B cell (primary cell): Measurements from ENCODE around the gene DENND4C. TPM values are rescaled to one million over a fixed set of nuclear protein-coding genes. Genes with fewer than 3 reads are reported as not detected.

Experiments
- ATAC-seq: fragments of 200-7000 bp; cut with Tn5 transposase; one replicate; pipeline ENCODE4 v1.10.0; 2021; ENCODE audit warnings: low read depth, mild to moderate bottlenecking, moderate number of reproducible peaks, moderate library complexity
- CTCF ChIA-PET: fragments of 350-600 bp; sonication (Branson Sonifier 250); formaldehyde crosslinking; loops from one replicate; lab custom pipeline; 2021; ENCODE audit warnings: antibody characterized with exemption, inconsistent platforms; lab: Charles Lee
- POLR2A ChIA-PET: fragments of 350-600 bp; sonication (Branson Sonifier 250); formaldehyde crosslinking; loops from one replicate; lab custom pipeline; 2021; ENCODE audit warnings: antibody characterized with exemption; lab: Charles Lee
- DNase-seq: peaks from one replicate; pipeline ENCODE4 v3.0.0; 2013
- H2AFZ ChIP-seq: 2 replicates; pipeline ENCODE4 v1.6.1; 2012; ENCODE audit warnings: mild to moderate bottlenecking, low read depth, low read length; ENCODE audit not compliant: insufficient read depth, poor library complexity, severe bottlenecking
- H3K27ac ChIP-seq, 2 donors: 1 replicate in 1 of 2; 2 replicates in 1 of 2; pipeline ENCODE4 v1.5.1; 2012 to 2013; ENCODE audit warnings: low read length in 2 of 2, mild to moderate bottlenecking in 2 of 2, moderate library complexity in 1 of 2
- H3K27me3 ChIP-seq, 4 experiments: fragments of 200-600 bp in 1 of 4; sonication (generic) in 1 of 4; replicated peaks in 1 of 4; 1 replicate in 2 of 4; 2 replicates in 2 of 4; pipeline versions ENCODE4 v1.6.1 to v1.7.0; 2013 to 2016; ENCODE audit warnings: low read length in 3 of 4, mild to moderate bottlenecking in 2 of 4, mixed read lengths in 1 of 4, moderate library complexity in 1 of 4; ENCODE audit not compliant: insufficient read depth in 4 of 4, control insufficient read depth in 3 of 4; ENCODE audit errors: control extremely low read depth in 1 of 4
- H3K36me3 ChIP-seq, 2 experiments: replicated peaks in 1 of 2; 1 replicate in 1 of 2; 2 replicates in 1 of 2; pipeline versions ENCODE4 v1.6.1 to v1.7.1; 2013; ENCODE audit warnings: low read length in 1 of 2; ENCODE audit not compliant: insufficient read depth in 2 of 2, control insufficient read depth in 1 of 2; ENCODE audit errors: control extremely low read depth in 1 of 2, extremely low read depth in 1 of 2
- H3K4me1 ChIP-seq, 2 donors: fragments of 200-600 bp in 1 of 2; sonication (generic) in 1 of 2; 1 replicate in 1 of 2; 2 replicates in 1 of 2; pipeline versions ENCODE4 v1.5.1 to v1.6.1; 2013 to 2017; ENCODE audit warnings: low read length in 2 of 2; ENCODE audit not compliant: control insufficient read depth in 2 of 2, insufficient read depth in 2 of 2
- H3K4me2 ChIP-seq: replicated peaks from 2 replicates; pipeline ENCODE3; 2012; ENCODE audit warnings: mild to moderate bottlenecking, low read depth, low read length; ENCODE audit not compliant: poor library complexity, severe bottlenecking
- H3K4me3 ChIP-seq, 5 experiments: fragments of 200-600 bp in 1 of 5; sonication (generic) in 1 of 5; 1 replicate in 3 of 5; 2 replicates in 2 of 5; pipeline versions ENCODE4 v1.5.1 to v1.7.0; 2011 to 2016; ENCODE audit warnings: low read length in 4 of 5, mild to moderate bottlenecking in 4 of 5, low read depth in 2 of 5, control low read depth in 1 of 5, moderate library complexity in 1 of 5; ENCODE audit not compliant: insufficient read depth in 1 of 5; ENCODE audit errors: control extremely low read depth in 1 of 5, extremely low read depth in 1 of 5
- H3K79me2 ChIP-seq: fragments of 200-600 bp; sonication (generic); one replicate; pipeline ENCODE4 v1.6.0; 2016; ENCODE audit warnings: low read length; ENCODE audit not compliant: control insufficient read depth, insufficient read depth
- H3K9ac ChIP-seq: fragments of 200-600 bp; sonication (generic); 2 replicates; pipeline ENCODE4 v1.6.1; 2017; ENCODE audit warnings: mild to moderate bottlenecking, low read length, moderate library complexity
- H3K9me3 ChIP-seq, 3 donors: one replicate each; pipeline versions ENCODE4 v1.6.1 to v1.7.1; 2013; ENCODE audit warnings: low read length in 2 of 3; ENCODE audit not compliant: control insufficient read depth in 2 of 3, insufficient read depth in 1 of 3; ENCODE audit errors: control extremely low read depth in 1 of 3
- H4K20me1 ChIP-seq: 2 replicates; pipeline ENCODE4 v1.6.0; 2012; ENCODE audit warnings: mild to moderate bottlenecking, low read length; ENCODE audit not compliant: insufficient read depth, control insufficient read depth, poor library complexity, severe bottlenecking
- H3K27ac Mint-ChIP-seq: one replicate; pipeline ENCODE4 v1.8.0; 2021; ENCODE audit warnings: mixed read lengths
- H3K27me3 Mint-ChIP-seq: one replicate; pipeline ENCODE4 v1.8.0; 2021; ENCODE audit warnings: mixed read lengths
- H3K4me1 Mint-ChIP-seq: one replicate; pipeline ENCODE4 v1.8.0; 2021; ENCODE audit warnings: mixed read lengths
- H3K4me3 Mint-ChIP-seq: one replicate; pipeline ENCODE4 v1.8.0; 2021; ENCODE audit warnings: mixed read lengths
- H3K9me3 Mint-ChIP-seq: one replicate; pipeline ENCODE4 v1.8.0; 2022; ENCODE audit warnings: mixed read lengths; ENCODE audit not compliant: insufficient read depth
- CTCF ChIP-seq: fragments of 200-600 bp; IDR thresholded peaks from one replicate; pipeline ENCODE4 v1.8.0; 2022; ENCODE audit warnings: antibody characterized with exemption, mild to moderate bottlenecking
- EZH2 ChIP-seq: IDR thresholded peaks from 2 replicates; pipeline ENCODE4 v1.6.1; 2012; ENCODE audit warnings: borderline replicate concordance, low read depth, mild to moderate bottlenecking, moderate library complexity, low read length; ENCODE audit not compliant: insufficient read depth, poor library complexity, severe bottlenecking
- WGBS: methylation state at CpG from one replicate; pipeline ENCODE4 v1.1.5; 2013; ENCODE audit warnings: missing lambda C conversion rate; ENCODE audit not compliant: insufficient coverage; 5-methylcytosine and 5-hydroxymethylcytosine counted together
- intact Hi-C: fragments of 100-400 bp; cut with micrococcal nuclease; formaldehyde crosslinking; loops from one replicate; pipeline ENCODE4 v1.10.0; 2022
- polyA plus RNA-seq: library from polyadenylated mRNA; depleted of rRNA; stranded (reverse); fragments of >200 nt; gene quantifications from 2 replicates; pipeline ENCODE4 v1.2.3, GENCODE V29; 2012
- total RNA-seq, 2 donors: library from RNA; stranded (reverse); fragments of 120-200 nt in 1 of 2; gene quantifications; 1 replicate in 1 of 2; 2 replicates in 1 of 2; pipeline versions ENCODE4 v1.2.3 to v1.2.4, GENCODE V29; 2013 to 2022

Gene DENND4C
- total and polyA plus RNA-seq, 2 donors (not counting 1 experiment from before 2014, with no cell fraction given) = 9.9 to 52.4 TPM

- H3K4me3 Mint-ChIP-seq = no peak overlapping the region
- H3K9me3 ChIP-seq = no peaks in the 10 kb centered on the region
- no peak overlapping the region for H3K9ac ChIP-seq
- DNase-seq = no peak
- no peaks in the 10 kb centered on the region for H3K79me2 ChIP-seq
- no peak for TF ChIP-seq EZH2
- no peak for TF ChIP-seq CTCF
- no peak overlapping the region for H3K27ac Mint-ChIP-seq
- H3K4me2 ChIP-seq = no peak overlapping the region
- ChIA-PET POLR2A (no interaction called here), CTCF (interaction anchor here (1.0 kb wide), 1 partner anchor 103 kb away, joined by 3 read pairs; no protein-coding TSS in a partner anchor)
- H3K27ac ChIP-seq = no peak overlapping the region
- intact Hi-C loops = no loop called here
- peaks cover 8% of the 10 kb centered on the region for H3K4me1 Mint-ChIP-seq
- H2AFZ ChIP-seq = no peak overlapping the region
- no peaks in the 10 kb centered on the region for H3K27me3 Mint-ChIP-seq
- 100% methylated on average over 4 of the region's 5 CpGs for WGBS
- no peaks in the 10 kb centered on the region for H3K36me3 ChIP-seq
- H3K27me3 ChIP-seq = no peaks in the 10 kb centered on the region
- no peaks in the 10 kb centered on the region for H3K9me3 Mint-ChIP-seq
- peaks cover 3 to 9% of the 10 kb centered on the region in 2 donors for H3K4me1 ChIP-seq
- ATAC-seq = no peak
- no peak overlapping the region for H3K4me3 ChIP-seq
- no peaks in the 10 kb centered on the region for H4K20me1 ChIP-seq
Measured at GRCh38 chr9:19188771-19189170, 41.7 kb upstream of the DENND4C start.

GRCh38 chr9:19192202-19193028 lies 38.1 kb upstream of the DENND4C start:
- H3K27ac ChIP-seq = no peak overlapping the region
- Mint-ChIP-seq H3K27me3 (peaks cover 7% of the 10 kb centered on the region), H3K4me1 (no peaks in the 10 kb centered on the region), H3K4me3 (no peak overlapping the region), H3K27ac (no peak overlapping the region), H3K9me3 (no peaks in the 10 kb centered on the region)
- WGBS = no CpG with 5 or more reads among the region's 1 CpG
- ATAC-seq (no peak), DNase-seq (no peak)
- H4K20me1 ChIP-seq = no peaks in the 10 kb centered on the region
- H3K36me3 ChIP-seq = no peaks in the 10 kb centered on the region
- H3K9me3 ChIP-seq = no peaks in the 10 kb centered on the region
- no peaks in the 10 kb centered on the region for H3K27me3 ChIP-seq
- no peak overlapping the region for H3K9ac ChIP-seq
- no peak for TF ChIP-seq CTCF
- TF ChIP-seq EZH2 = no peak
- ChIA-PET POLR2A (interaction anchor here (0.6 kb wide), 1 partner anchor 9 kb away, joined by 4 read pairs; no protein-coding TSS in a partner anchor), CTCF (no interaction called here)
- H3K4me2 ChIP-seq = no peak overlapping the region
- H3K4me1 ChIP-seq = no peaks in the 10 kb centered on the region
- no peaks in the 10 kb centered on the region for H3K79me2 ChIP-seq
- intact Hi-C loops = no loop called here
- H3K4me3 ChIP-seq = no peak overlapping the region
- H2AFZ ChIP-seq = no peak overlapping the region
